OCI-LY3 (cell line): ENCODE data around the gene FAM171A2.

Source experiments
- EZH2phosphoT487 ChIP-seq: fragments of 200-600 bp; shearing (Covaris generic); IDR thresholded peaks from 2 replicates; pipeline ENCODE4 v1.6.1; 2018; ENCODE audit warnings: antibody characterized with exemption, mixed run types, low read depth
- TF ChIP-seq, protein P1 (sequence below): fragments of 200-600, 300-600 bp; sonication (generic); IDR thresholded peaks from 2 replicates; pipeline ENCODE4 v1.5.1; 2014; ENCODE audit warnings: antibody characterized with exemption, low read length, low read depth

DNA sequence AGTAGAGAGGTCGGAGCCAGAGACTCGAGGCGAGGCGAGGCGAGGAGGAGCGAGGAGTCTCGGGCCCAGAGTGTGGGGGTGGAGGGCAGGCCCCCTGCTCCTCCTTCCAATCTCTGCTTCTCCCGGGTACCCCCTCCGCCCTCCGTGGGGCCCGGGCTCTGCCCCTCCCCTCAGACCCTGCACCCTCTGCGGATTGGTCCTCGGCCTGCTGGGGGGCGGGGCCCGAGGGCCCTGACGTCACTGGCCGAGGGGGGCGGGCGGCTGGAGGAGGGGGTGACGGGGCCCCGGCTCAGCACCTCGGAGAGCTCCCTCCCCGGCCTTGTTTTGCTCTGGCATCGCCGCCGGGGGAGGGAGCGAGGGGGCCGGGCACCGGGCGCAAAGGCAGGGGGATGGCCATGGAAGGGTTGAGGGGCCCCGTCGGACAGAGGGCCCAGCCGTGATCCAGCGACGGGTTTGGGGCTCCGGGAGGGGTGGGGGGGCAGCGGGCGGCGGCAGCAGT is 55.3 kb downstream of the FAM171A2 start, which contains the start of gene RUNDC3A:
- TF ChIP-seq, protein P1, sequence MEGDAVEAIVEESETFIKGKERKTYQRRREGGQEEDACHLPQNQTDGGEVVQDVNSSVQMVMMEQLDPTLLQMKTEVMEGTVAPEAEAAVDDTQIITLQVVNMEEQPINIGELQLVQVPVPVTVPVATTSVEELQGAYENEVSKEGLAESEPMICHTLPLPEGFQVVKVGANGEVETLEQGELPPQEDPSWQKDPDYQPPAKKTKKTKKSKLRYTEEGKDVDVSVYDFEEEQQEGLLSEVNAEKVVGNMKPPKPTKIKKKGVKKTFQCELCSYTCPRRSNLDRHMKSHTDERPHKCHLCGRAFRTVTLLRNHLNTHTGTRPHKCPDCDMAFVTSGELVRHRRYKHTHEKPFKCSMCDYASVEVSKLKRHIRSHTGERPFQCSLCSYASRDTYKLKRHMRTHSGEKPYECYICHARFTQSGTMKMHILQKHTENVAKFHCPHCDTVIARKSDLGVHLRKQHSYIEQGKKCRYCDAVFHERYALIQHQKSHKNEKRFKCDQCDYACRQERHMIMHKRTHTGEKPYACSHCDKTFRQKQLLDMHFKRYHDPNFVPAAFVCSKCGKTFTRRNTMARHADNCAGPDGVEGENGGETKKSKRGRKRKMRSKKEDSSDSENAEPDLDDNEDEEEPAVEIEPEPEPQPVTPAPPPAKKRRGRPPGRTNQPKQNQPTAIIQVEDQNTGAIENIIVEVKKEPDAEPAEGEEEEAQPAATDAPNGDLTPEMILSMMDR, result no peak
- TF ChIP-seq EZH2phosphoT487, result no peak
